GM18909 (cell line): ENCODE data around the gene IL36B.

Experiments used
- ATAC-seq: cut with Tn5 transposase; IDR thresholded peaks from one replicate; pipeline ENCODE4 v1.9.1; 2021; ENCODE audit warnings: mild to moderate bottlenecking; ENCODE audit not compliant: unreplicated experiment, poor library complexity

Gene IL36B

DNA sequence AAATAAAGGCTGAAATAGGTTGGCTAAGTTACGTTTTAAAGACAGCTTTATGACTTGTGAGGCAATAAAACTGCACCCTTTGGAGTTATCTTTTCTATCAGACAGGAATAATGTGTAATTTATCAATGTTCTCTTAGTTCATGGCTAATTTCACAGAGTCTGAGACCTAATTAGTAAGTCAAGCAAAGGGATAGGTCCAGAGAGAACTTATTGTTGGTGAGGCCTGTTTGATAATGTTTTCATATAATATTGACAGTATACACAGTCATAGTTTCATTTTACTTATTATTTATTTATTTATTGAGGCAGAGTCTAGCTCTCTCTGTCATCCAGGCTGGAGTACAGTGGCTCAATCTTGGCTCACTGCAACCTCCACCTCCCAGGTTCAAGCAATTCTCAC lies 4.5 kb upstream of the IL36B start:
- ATAC-seq, result no peak

DNA sequence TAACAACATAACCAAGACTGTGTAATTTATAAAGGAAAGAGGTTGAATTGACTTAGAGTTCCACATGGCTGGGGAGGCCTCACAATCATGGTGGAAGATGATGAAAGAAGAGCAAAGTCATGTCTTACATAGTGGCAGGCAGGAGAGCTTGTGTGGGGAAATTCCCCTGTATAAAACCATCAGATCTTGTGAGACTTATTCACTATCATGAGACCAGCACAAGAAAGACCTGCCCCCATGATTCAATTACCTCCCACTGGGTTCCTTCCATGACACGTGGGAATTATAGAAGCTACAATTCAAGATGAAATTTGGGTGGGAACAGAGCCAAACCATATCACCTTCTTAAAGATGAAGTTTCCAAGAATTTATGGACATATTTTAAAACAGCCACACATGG lies 3.9 kb upstream of the IL36B start:
- ATAC-seq, result no peak

GRCh38 chr2:113054066-113054465 lies 1.4 kb upstream of the IL36B start:
- no peak for ATAC-seq

- no peak for ATAC-seq
Observed at GRCh38 chr2:113053666-113054065, 999 bp upstream of the IL36B start.

DNA sequence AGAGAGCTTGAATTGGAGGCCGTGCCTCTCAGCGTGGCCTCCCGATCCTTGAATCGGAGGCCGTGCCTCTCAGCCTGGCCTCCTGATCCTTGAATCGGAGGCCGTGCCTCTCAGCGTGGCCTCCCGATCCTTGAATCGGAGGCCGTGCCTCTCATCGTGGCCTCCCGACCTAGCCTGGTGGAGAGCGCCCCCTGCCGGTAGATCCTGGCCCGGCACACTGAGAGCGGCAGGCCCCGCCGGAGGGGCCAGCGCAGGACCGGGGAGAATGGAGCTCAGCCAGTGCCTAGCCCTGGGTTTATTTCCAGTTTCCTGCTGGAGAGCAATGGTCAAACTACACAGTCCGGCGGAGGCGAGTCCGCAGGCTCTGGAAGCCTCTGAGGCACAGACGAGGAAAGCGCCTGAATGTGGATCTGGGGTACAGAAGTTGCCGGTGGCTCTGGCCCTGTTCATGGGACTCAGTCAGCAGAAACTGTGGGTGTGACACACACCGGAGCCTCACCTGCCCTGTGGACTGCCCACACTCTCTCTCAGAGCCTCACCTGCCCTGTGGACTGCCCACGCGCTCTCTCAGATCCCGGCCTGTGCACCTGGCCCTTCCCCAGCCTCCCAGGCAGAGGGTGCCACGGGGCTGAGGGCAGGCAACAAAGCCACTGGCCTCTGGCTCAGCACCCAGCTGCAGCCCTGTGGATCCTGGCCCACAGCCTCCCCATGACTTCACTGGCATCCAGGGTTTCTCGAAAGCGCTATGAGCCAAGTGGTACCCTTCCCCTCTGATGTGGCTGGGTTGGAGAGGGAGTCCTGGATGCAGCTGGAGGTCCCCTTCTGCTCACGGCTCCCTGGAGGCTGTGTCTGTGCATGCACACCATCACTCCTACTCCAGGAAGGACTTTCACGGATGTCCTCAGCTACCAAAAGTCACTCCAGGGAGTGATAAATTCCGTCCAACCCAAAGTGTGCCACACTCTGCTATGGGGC lies 1.5 kb downstream of the IL36B start:
- no peak for ATAC-seq

DNA sequence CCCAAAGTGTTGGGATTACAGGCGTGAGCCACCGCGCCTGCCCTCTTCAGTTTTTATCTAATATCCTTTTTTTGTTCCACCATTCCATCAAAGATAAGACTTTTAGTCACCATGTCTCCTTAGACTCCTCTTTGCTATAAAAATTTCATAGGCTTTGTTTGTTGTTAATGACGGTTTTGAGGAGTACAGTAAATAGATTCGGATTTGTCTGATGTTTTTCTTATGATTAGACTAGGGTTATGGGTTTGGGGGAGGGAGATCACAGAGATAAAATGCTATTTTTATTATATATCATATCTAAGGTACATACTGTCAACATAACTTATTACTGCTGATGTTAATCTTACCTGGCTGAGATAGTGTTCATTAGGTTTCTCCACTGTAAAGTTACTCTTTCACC lies 6.2 kb downstream of the IL36B start:
- no peak for ATAC-seq

DNA sequence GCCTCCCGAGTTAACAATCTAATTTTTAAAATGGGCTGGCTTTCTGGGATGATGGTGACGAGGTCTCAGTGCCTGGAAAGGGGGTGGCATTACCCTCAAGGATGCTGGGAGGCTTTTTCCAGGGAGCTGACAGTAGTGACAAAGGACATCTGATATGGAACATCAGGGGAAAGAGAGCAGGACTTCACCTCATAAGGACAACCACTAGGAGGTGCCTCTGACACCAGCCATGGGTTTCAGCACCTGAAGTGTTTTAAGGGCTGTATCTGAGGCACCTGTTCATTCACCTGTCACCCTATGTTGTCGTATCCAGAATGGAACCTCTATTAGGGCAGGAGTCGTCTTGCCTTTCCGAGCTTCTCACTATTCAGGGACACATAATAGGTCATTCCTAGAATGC lies 10.8 kb downstream of the IL36B start:
- ATAC-seq, result no peak

DNA sequence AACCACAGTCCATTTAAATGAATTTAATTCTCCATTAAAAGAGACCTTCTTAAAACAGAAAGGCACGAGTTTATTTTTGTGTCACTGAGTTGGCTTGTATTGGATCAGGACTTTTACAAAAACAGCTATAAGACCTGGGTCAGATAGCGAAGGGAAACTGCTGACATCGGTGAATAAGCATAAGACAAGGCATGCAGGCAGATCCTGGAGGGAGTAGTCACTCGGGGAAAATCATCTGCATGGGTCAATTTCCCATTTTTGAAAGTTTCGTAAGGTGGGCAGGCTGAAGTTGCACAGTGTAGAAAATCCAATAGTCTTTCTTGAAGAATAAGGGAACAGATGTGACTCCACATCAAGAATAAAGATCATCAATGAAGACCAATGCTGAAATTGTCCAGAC lies 12.9 kb downstream of the IL36B start:
- ATAC-seq, result no peak

DNA sequence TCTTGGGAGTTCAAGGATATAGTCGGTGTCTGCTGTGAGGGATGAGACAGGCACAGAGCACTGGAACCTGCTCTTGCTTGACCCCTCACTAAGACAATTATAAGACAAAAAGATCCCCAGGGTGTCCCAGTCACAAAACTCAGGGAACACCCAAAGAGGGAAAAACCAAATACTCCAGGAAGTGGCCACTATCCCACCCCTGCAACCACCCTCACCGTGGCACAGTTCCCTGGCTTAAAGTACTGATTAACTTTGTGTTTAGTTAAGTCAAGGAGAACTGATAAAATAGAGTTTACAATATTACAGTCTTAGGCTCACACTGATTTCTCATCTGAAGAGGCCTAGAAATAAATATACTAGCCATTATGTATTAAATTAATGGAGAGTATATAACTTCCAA lies 13.5 kb downstream of the IL36B start:
- no peak for ATAC-seq

GRCh38 chr2:113038291-113038690 lies 14.4 kb downstream of the IL36B start:
- ATAC-seq, result no peak

GRCh38 chr2:113036763-113037162 lies 15.9 kb downstream of the IL36B start:
- ATAC-seq, result no peak

DNA sequence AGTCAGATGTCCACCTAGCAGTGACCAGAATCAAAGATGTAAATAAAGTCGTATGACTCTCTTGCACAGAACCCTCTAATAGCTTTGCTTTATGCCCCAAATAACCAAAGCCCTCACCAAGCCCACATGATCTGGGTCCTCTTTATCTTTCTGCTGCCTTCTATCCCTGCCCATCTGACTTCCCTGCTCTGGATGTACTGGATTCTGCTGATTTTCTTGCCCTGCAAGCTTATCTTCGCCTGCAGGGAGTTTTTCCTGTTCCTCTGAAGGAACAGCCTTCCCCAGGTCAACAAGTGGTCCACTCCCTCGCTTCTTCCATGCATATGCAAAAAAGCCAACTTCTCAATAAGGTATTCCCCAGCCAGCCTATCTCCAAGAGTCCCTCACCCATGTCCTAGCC lies 18.7 kb downstream of the IL36B start:
- no peak for ATAC-seq

GRCh38 chr2:113032737-113033136 lies 19.9 kb downstream of the IL36B start:
- ATAC-seq, result no peak

GRCh38 chr2:113028112-113028511 lies 24.6 kb downstream of the IL36B start:
- ATAC-seq, result no peak

- ATAC-seq, result no peak
Observed at GRCh38 chr2:113027691-113028090, 25.0 kb downstream of the IL36B start.

DNA sequence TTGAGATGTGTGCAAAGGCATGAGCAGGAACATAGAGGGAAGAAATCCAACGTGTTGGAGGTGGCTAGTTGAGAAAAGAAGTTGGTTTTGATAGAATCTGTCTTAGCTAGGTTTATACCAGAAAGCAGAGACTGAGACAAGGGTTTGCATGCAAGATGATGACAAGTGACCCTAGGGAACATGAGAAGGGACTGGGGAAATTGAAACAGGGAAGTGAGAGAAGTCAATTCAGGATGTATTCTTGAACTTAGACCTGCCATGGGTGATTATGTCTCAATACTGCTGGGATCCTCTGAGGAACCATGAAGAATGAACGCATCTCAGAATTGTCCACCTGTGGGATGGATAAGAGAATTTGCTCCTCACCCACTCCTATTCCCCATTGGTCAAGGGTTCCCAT lies 26.9 kb downstream of the IL36B start:
- ATAC-seq, result no peak

DNA sequence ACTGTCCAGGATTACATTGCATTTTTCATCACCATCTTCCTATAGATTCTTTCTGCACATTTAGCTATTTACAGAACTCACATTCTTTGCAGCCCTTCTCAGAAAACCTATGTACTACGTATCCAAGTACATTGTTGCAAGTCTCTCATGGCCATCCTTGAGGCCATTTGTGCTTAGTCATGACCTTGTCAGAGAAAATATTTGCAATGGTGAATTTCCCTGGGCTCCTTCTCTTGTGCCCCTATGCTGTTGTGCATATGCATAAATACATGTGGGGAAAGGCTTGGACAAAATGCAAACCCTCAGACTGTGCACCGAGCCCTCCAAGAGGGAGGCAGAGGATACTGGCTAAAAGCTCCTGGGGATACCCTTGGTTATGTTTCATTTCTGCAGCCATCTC lies 27.9 kb downstream of the IL36B start:
- no peak for ATAC-seq

- ATAC-seq, result no peak
Observed at GRCh38 chr2:113021312-113021711, 31.4 kb downstream of the IL36B start.

DNA sequence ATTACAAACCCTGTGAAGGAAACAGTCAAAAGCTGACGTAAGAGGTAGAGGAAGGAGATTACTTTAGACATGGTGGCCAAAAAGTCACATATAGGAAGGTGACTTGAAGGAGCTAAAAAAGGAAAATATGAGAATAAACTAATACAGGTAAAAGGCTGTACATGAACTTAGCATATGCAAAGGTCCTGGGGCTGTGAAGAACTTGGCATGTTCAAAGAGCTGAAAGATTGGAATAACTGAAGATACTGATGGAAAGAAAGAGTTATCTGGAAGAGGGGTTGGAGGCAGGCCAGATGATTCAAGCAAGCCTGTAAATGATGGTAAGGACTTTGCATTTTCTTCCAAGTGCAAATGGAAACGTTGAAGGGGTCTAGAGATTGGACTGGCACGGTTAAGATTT lies 34.2 kb downstream of the IL36B start:
- no peak for ATAC-seq

DNA sequence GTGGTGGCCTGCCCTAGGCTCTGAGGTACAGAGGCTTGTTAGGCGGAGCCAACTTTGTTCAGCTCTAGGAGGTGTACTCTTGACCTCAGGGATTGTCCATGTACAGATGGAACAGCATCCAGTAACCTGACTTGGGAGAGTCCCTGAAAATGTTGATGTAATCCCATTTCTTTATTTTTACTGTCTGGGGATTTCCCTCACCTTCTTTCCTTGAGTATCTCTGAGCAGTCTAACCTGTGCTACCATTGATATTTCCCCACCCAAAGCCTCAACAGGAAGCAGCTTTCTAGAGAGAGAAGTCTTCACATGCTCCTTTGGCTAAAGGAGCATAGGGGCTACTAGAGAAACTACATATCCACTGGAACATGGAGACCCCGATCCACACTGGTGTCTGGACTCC lies 37.0 kb downstream of the IL36B start:
- ATAC-seq, result no peak

- no peak for ATAC-seq
Observed at GRCh38 chr2:113015042-113015441, 37.6 kb downstream of the IL36B start.

DNA sequence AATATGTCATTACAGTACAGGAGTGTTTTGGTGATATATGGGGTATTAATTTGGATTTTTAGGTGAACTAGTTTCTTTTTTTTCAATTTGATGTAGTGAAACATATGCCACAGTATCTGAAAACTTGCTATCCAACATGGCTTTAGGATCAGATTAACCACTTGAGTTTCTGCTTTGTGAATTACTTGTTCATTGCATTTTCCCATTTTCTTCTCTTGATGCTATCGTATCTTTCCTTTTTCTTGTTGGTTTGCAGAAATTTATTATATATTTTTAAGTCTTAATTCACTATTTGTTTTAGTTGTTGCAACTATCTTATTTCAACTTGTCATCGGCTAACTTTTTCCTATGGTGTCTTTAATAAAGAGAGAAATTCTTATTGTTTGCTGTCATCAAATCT lies 38.6 kb downstream of the IL36B start:
- no peak for ATAC-seq
